GM19099 (cell line): ENCODE results near the gene CDKN1A.

Source experiments
- POLR2A ChIP-seq: IDR thresholded peaks from 3 replicates; pipeline ENCODE4 v1.6.1; 2011; ENCODE audit warnings: low read depth; ENCODE audit not compliant: insufficient read length; ENCODE audit errors: extremely low read depth

The CDKN1A gene

DNA sequence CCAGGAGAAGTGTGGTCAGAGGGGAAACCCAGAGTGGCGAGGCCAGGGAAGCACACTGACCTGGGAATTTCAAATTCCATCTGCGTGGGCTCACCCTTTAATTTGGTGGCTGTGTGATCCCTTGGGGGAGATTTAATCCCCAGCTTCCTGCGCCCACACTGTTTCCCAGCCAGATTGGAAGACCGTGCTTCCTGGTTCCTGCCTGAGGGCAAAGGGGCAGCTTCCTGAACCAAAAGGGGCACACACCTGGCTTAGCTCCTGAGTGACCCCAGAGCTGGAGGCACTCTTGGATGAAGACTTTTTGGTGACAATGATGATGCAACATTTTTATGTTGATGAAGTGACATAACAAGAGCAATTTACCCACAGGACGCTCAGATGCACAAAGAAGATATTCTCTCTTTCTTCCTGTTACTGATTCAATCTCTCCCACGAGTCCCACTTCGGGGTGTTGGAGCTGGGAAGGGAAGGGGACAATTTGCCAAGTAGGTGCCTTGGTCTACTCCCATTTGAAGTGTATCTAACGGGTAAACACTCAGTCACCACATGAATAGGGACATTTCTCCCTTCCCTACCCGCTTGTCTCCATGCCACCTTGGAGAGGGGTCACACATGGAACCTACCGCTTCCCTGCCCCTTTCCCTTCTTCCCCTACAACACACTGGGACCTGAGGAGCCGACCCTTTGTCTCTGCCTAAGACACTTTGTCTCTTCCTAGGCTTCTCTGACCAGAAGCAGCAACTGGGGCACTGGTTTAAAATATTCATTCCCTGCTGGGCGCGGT lies 28.6 kb upstream of the CDKN1A start:
- no peak for TF ChIP-seq POLR2A

DNA sequence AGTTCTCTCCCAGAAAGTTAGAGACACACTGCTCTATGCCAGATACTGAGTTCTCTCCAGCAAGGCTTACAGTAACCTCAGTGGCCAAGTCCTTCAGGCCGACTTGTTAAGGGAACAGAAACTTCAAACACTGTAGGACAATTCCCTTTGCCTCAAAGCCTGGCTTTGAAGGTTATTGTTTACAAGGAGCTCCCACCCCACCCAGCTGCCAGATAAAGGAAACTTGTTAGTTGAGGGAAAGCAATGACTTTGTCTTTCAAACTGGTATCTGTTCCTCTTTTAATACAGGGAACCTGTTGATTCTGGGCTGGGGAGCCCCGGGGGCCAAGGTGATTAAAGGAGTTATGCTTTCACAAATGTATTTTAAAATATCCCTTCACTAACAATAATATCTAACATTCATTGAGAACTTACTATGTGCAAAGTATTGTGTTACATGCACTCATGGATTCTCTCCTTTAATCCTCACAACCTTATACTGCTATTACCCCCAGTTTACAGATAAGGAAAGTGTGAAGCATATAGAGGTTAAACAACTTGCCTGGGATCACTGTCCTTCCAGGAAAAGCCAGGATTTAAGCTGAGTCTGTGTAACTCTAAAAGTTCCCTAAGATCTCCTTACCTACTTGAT lies 27.6 kb upstream of the CDKN1A start:
- TF ChIP-seq POLR2A = no peak

DNA sequence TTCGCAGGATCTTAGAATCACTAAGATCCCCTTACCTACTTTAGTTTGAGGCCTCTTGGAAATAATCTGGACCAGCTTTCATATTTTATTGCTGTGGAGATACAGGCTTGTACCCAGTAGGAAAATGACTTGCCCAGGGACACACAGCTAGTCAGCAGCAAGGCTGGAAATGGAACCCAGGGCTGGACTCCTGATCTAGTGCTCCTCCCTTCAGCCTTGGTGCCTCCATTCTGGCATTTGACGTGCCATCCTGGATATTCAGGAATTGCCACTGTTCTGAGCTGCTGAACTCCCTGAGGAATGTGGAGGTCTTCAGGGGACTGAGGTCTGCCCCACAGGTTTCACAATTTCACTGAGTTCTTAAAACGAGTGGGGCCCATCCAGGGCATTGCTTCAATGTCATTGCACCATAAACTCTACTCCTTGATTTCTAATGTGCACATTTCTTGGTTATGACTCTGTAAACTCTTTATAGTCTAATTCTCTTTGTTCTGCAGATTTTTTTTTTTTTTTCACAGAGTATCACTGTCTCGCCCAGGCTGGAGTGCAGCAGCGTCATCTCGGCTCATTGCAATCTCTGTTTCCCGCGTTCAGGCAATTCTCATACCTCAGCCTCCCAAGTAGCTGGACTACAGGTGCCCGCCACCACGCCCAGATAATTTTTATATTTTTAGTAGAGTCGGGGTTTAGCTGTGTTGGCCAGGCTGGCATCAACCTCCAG lies 26.7 kb upstream of the CDKN1A start:
- no peak for TF ChIP-seq POLR2A

DNA sequence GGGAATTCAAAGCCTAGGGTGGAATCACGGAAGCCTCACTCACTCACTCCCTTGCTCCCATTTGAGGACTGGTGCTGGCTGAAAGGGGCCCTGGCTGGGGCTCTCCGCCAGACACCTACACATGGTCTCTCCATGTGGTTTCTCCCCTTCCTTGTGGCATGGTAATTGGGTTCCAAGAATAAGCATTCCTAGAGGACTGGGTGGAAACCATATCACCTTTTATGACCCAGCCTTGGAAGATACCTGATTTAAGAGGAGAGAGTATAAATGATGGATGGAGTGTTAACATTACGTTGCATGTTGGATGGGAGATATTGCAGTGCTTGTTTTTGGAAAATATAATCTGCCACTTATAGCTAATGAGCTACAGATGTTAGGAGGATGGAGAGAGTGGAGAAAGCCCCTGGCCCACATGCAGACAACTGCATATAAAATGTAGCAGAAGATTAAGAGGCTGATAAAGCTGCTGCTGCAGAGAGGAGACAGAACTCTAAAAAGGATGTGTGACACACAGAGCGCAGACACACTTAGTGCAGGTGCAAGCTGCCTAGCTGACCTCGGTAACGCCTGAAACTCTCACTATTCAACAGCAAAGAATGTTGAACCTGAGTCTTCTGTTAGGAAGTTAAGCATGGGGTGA lies 23.3 kb upstream of the CDKN1A start:
- no peak for TF ChIP-seq POLR2A

DNA sequence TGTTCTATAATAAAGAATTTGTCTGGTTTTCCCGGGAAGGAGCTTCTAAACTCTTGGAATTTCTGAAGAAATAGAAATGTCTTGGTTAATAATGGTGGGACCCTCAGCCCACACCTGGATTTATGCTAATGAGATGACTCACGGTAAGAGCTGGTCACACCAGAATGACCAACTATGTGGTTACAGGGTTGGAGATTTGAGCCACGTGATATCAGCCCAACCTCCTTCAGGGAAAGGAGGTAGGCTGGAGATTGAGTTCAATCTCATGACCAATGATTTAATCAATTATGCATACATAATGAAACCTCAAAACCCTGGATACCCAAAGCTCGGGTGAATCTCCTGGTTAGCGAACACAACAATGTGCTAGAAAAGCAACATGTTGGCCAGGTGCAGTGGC lies 22.1 kb upstream of the CDKN1A start:
- no peak for TF ChIP-seq POLR2A

DNA sequence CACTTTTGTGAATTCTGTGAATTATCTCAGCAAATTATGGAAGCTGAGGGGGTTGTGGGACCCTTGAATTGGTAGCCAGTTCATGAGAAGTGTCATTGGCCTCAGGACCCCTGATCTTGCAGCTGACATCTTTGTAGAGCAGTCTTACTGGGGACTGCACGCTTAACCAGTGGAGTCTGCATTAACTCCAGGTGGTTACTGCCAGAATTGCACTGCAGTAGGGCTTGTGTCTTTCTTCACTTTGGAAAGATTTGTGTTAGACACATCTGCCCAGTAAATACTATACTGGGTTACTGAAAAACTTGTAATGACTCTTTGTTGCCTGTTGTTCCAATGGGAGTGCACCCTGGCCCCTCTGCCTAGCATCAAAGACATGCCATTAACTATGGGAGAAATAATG lies 21.2 kb upstream of the CDKN1A start:
- TF ChIP-seq POLR2A = no peak

DNA sequence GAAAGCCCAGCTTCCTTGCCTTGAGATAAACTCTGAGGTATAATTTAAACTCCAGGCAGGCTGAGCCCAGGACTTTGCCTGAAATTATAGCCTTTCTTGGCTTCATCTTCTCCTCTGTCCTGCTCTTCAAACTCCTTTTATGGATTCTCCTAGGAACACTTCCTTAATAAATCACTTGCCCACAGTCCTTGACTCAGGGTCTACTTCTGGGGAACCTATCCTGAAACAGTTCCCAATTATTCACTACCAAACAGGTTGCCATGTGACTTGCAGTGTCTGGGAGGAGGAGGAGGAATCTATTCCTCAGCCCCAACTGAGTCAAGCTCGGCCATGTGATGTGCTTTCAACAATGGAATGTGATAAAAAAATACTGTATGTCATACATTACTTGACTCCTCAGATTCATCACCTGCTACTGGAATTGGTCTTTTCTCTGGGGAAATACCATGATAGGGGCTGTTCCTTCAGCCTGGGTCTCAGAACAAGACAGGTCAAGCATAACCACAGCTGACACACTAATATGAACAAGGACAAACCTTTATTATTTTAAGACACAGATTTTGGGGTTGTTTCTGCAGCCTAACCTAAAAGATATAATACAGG lies 20.5 kb upstream of the CDKN1A start:
- no peak for TF ChIP-seq POLR2A

DNA sequence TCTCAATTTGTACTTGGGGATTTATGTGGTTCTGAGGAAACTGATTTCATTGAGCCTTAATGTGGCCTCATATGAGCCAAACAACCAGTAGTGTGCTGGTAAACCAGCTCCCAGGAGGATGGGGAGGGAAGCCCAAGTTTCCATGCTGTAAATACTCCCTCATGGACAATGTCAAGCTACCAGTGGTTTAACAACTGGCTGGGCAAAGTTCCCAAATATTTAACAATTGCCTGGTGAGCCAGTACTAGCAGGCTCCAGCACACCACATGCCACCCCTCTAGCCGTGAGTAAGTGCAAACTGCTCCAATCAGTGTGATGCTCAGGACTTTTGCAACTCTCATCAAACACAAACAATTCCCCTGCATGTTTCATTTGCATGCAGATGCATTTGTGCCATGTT lies 19.2 kb upstream of the CDKN1A start:
- no peak for TF ChIP-seq POLR2A

DNA sequence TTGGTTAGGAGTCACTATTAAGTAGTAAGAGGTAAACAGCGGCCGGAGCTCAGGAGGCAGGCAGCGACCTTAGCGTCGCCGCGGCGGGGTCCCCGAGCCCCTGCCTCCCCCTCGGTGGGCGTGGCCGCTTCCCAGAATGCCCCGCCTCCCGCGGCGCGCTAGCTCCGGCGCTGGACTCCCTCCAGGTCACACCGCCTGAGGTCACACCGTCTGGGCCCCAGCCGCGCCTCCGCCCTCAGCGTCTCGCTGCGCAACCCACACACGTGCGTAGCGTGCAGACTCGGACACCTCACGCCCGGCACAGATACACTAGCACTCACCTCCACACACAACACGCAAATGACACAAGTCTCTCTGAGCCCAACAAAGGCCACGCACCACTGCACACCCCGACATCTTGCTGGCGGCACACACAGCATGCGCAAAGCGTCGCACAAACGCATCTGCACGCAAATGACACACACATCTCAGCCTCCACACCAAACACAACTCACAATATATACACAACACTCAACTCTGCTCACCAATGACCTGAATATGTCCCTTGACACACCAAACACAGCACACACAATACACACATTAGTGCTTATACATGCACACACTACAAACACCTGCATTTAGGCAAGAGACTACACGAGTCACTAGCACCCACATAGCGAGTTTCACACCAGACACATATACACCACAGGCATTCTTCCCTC lies 17.6 kb upstream of the CDKN1A start:
- no peak for TF ChIP-seq POLR2A

DNA sequence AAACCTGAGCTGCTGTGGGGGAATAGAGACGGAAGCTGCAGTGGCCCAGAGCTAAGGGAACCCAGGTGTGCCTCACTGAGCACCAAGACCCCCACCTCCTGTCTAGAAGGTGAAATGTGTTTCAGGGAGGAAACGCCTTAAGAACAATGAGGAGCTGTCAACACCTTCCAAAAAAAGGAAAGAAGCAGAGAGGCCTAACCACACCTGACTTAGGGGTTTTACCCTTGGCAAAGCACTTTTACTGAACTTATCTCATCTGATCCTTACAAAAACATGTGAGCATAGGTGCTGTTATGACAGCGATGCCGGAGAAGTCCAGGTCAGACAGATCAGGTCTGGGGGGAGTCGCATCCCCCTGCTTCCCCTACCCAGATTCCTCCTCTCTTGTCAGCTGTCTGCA lies 16.1 kb upstream of the CDKN1A start:
- no peak for TF ChIP-seq POLR2A

DNA sequence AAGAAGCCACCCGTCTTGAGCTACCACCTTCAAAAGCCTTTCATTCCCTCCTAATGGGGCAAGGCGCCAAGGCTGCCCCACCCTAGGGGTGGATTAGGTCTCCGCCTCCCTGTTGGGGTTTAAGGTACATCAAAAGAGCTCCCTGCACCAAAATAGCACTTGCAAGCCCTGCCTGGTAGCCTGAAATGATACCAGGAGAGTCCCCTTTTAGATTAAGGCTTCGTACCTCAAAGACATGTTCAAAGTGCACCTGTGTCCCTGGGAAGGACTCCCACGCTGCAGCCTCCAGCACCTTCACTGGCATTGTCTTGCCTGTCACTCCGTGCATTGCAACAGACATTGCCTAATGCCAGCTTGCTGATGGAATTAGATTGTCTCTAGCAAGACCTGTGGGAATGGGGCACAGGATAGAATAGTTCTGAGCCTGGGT lies 15.7 kb upstream of the CDKN1A start:
- TF ChIP-seq POLR2A = no peak

DNA sequence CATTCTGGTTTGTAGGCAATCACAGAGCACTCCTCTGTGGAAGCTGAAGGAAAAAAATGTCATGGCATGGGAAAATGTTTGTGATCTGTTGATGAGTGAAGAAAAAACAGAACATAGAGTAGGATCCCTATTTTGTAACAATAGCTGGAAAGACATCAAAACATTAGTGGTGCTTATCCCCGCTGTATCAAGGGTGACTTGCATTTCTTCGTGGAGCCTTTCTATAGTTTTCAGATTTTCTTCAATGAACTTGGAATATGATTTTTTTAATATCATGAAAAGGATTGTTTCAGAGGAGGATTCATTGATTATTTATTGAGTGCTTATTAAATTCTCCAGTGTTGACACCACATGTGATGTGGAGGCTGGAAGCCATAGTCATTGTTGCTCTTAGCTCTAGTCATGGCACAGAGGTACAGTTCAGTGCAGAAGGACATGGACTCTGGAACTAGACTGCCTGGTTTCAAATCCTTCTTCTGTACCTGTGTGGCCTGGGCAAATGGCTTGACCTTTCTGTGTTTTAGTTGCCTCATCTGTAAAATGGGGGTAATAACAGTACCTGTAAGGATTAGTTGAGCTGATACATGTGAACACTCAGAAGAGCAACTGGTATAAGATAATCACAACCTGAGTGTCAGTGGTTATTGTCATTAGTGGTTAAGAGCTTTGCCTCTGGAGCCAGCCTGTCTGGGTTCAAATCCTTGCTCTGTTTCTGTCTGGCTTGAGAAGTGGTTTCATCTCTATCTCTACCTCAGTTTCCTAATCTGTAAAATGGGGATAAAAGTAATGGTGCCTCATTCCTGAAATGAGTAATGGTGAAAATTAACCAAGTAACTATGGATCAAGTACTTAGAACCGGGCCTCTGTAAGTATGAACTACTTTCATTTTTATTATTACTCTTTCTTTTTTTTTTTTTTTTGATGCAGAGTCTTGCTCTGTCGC lies 14.7 kb upstream of the CDKN1A start:
- no peak for TF ChIP-seq POLR2A

DNA sequence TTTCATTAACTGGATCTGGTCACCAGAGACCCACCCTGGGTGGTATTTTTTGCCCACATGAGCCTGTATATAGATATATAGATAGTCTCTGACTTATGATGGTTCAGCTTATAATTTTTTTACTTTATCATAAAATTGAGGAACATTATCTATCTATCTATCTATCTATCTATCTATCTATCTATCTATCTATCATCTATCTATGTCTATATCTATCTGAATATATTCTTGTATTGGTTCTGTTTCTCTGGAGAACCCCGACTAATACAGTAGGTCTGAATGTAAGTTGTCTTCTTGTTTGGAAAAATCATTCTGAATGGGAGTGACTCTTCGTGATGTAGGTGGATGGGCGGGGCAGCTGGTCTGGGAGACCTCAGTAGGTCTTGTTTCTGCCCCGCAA lies 13.3 kb upstream of the CDKN1A start:
- no peak for TF ChIP-seq POLR2A
